Motor neuron (in vitro differentiated cells): ENCODE results near the gene TSPEAR. TPM values are rescaled to one million over a fixed set of nuclear protein-coding genes. Genes with fewer than 3 reads are reported as not detected.
A peak's percentile ranks its signal among the peaks of the same experiment; 100 is the strongest.

Experiments
- ATAC-seq, 8 experiments: fragments of 200-7000 bp; cut with Tn5 transposase; replicated peaks in 6 of 8; 2 replicates each; pipeline ENCODE4 v1.8.0; 2021; ENCODE audit warnings: mild to moderate bottlenecking in 8 of 8, moderate library complexity in 8 of 8
- H3K27ac ChIP-seq, 2 donors: fragments of 250-450 bp; sonication (Bioruptor Pico); 2 replicates each; pipeline ENCODE4 v1.9.0; 2021; ENCODE audit warnings: antibody characterized with exemption in 2 of 2, mild to moderate bottlenecking in 2 of 2, moderate library complexity in 1 of 2
- H3K4me1 ChIP-seq, 2 donors: fragments of 250-450 bp; sonication (Bioruptor Pico); replicated peaks in 1 of 2; 2 replicates each; pipeline ENCODE4 v1.6.1; 2021; ENCODE audit warnings: antibody characterized with exemption in 2 of 2, mild to moderate bottlenecking in 2 of 2, moderate library complexity in 1 of 2
- H3K4me3 ChIP-seq, 5 donors: fragments of 250-450 bp; sonication (Bioruptor Pico); 2 replicates each; pipeline ENCODE4 v1.9.0; 2021; ENCODE audit warnings: antibody characterized with exemption in 5 of 5, mild to moderate bottlenecking in 5 of 5, moderate library complexity in 4 of 5
- WGBS, 10 experiments: fragments of 450-650 bp; shearing (Covaris generic); methylation state at CpG; one replicate each; pipeline ENCODE4 v1.0.0; 2022; 5-methylcytosine and 5-hydroxymethylcytosine counted together
- in situ Hi-C, 9 experiments: fragments of 400-800 bp; cut with MboI; loops; one replicate each; pipeline ENCODE4 v1.15.0; 2021; ENCODE audit warnings: low sequenced_read_pairs in 9 of 9, low pct_unique_long_range_greater_than_20kb in 2 of 9; ENCODE audit not compliant: unreplicated experiment in 9 of 9
- total RNA-seq, 8 experiments: library from RNA; unstranded; fragments of 300-600 nt; gene quantifications; 2 replicates each; pipeline versions ENCODE4 v1.2.3 to v1.2.4, GENCODE V29; 2022

The TSPEAR gene
- total RNA-seq, 8 experiments from 2014 or later, result 0.21 to 0.66 (median 0.31) TPM; not detected in 1

- H3K27ac ChIP-seq, result no peak overlapping the region
- ATAC-seq, result no peak
- no CpG with 5 or more reads among the region's 8 CpGs for WGBS, 10 experiments
- in situ Hi-C loops, result no loop called here
- no peak overlapping the region for H3K4me3 ChIP-seq
- H3K4me1 ChIP-seq, result peaks cover 3 to 5% of the 10 kb centered on the region in 2 donors
Observed at GRCh38 chr21:44461005-44461404, 250.4 kb downstream of the TSPEAR start.

GRCh38 chr21:44460441-44460755 is 251.0 kb downstream of the TSPEAR start:
- no peak overlapping the region for H3K27ac ChIP-seq
- H3K4me1 ChIP-seq, result peaks cover 4 to 5% of the 10 kb centered on the region in 2 donors
- in situ Hi-C loops, result no loop called here
- ATAC-seq, result no peak
- no peak overlapping the region for H3K4me3 ChIP-seq
- WGBS, 10 experiments, result no CpG with 5 or more reads among the region's 8 CpGs

- in situ Hi-C loops, result no loop called here
- no peak overlapping the region for H3K27ac ChIP-seq
- no peak for ATAC-seq
- 50 to 100% (median 59%) methylated on average over 1 to 2 of the region's 14 CpGs; no CpG with 5 or more reads in 6 of the 10 experiments for WGBS, 10 experiments
- H3K4me3 ChIP-seq, result no peak overlapping the region
- peaks cover 4 to 5% of the 10 kb centered on the region in 2 donors for H3K4me1 ChIP-seq
Observed at GRCh38 chr21:44459712-44460440, 251.5 kb downstream of the TSPEAR start.

GRCh38 chr21:44458971-44459711 is 252.2 kb downstream of the TSPEAR start:
- Histone ChIP-seq H3K4me3 (no peak overlapping the region), H3K27ac (no peak overlapping the region), H3K4me1 (peaks cover 4 to 5% of the 10 kb centered on the region in 2 donors)
- 50 to 100% (median 80%) methylated on average over 1 to 2 of the region's 19 CpGs; no CpG with 5 or more reads in 5 of the 10 experiments for WGBS, 10 experiments
- in situ Hi-C loops, result no loop called here
- ATAC-seq, result no peak

GRCh38 chr21:44456915-44457736 is 254.2 kb downstream of the TSPEAR start:
- WGBS, 10 experiments, result 60 to 100% (median 88%) methylated on average over 2 to 8 of the region's 44 CpGs; no CpG with 5 or more reads in 5 of the 10 experiments
- no peak overlapping the region for H3K4me3 ChIP-seq
- H3K4me1 ChIP-seq, result peaks cover 4 to 5% of the 10 kb centered on the region in 2 donors
- no peak for ATAC-seq
- in situ Hi-C loops, result no loop called here
- no peak overlapping the region for H3K27ac ChIP-seq

- Histone ChIP-seq H3K27ac (no peak overlapping the region), H3K4me1 (peaks cover 4 to 5% of the 10 kb centered on the region in 2 donors), H3K4me3 (peak overlapping the region; percentile 55 to 95 (median 69))
- peak in 5 of 8 experiments; percentile 14 to 29 (median 24) for ATAC-seq
- in situ Hi-C loops, result no loop called here
- 87 to 94% methylated on average over 3 to 4 of the region's 35 CpGs; no CpG with 5 or more reads in 8 of the 10 experiments for WGBS, 10 experiments
Observed at GRCh38 chr21:44456214-44456914, 255.0 kb downstream of the TSPEAR start.

GRCh38 chr21:44455524-44456213 is 255.7 kb downstream of the TSPEAR start:
- in situ Hi-C loops, result no loop called here
- peak overlapping the region in 1 of 2 donors; percentile 23 for H3K27ac ChIP-seq
- peak in 6 of 8 experiments; percentile 23 to 61 (median 34) for ATAC-seq
- peak overlapping the region; percentile 55 to 95 (median 69) for H3K4me3 ChIP-seq
- WGBS, 10 experiments, result 0 to 17% (median 0%) methylated on average over 2 to 13 of the region's 72 CpGs; no CpG with 5 or more reads in 6 of the 10 experiments
- H3K4me1 ChIP-seq, result peaks cover 4 to 5% of the 10 kb centered on the region in 2 donors

GRCh38 chr21:44454747-44455523 is 256.4 kb downstream of the TSPEAR start, which contains the start of gene LRRC3:
TSS of gene LRRC3 (plus strand) at chr21:44455510. CDS start at chr21:44456645, 1,135 bp downstream.
- Histone ChIP-seq H3K27ac (peak within 1 kb of the TSS in 1 of 2 donors; percentile 23), H3K4me3 (peak within 1 kb of the TSS; percentile 55 to 95 (median 69)), H3K4me1 (peaks cover 4 to 5% of the 10 kb centered on the region in 2 donors)
- ATAC-seq, result peak in 6 of 8 experiments; percentile 84 to 90 (median 88)
- WGBS, 10 experiments, result 0 to 71% (median 17%) methylated on average over 2 to 4 of the region's 45 CpGs; no CpG with 5 or more reads in 1 of the 10 experiments
- in situ Hi-C loops, result no loop called here

GRCh38 chr21:44454058-44454457 is 257.3 kb downstream of the TSPEAR start:
- in situ Hi-C loops, result no loop called here
- H3K4me3 ChIP-seq, result no peak overlapping the region
- no peak for ATAC-seq
- H3K27ac ChIP-seq, result no peak overlapping the region
- 69 to 100% (median 100%) methylated on average over 1 to 5 of the region's 5 CpGs; no CpG with 5 or more reads in 1 of the 10 experiments for WGBS, 10 experiments
- H3K4me1 ChIP-seq, result peaks cover 4 to 5% of the 10 kb centered on the region in 2 donors

- H3K4me1 ChIP-seq, result peaks cover 4 to 5% of the 10 kb centered on the region in 2 donors
- WGBS, 10 experiments, result 30 to 100% (median 77%) methylated on average over 1 to 3 of the region's 3 CpGs
- in situ Hi-C loops, result no loop called here
Observed at GRCh38 chr21:44453120-44453519, 258.3 kb downstream of the TSPEAR start.

GRCh38 chr21:44450999-44451398 is 260.4 kb downstream of the TSPEAR start:
- ATAC-seq, result no peak
- WGBS, 10 experiments, result 29 to 80% (median 57%) methylated on average over 1 to 10 of the region's 14 CpGs; no CpG with 5 or more reads in 3 of the 10 experiments
- in situ Hi-C loops, result no loop called here

More at GRCh38 chr21:44453120-44453519, 258.3 kb downstream of the TSPEAR start:
- Histone ChIP-seq H3K27ac (no peak overlapping the region), H3K4me3 (no peak overlapping the region)
- no peak for ATAC-seq

More at GRCh38 chr21:44450999-44451398, 260.4 kb downstream of the TSPEAR start:
- Histone ChIP-seq H3K4me1 (peaks cover 0 to under 1% of the 10 kb centered on the region in 2 donors), H3K4me3 (no peak overlapping the region), H3K27ac (no peak overlapping the region)
